GM12891 (cell line): ENCODE data around the gene KCNE1.

Experiments used
- DNase-seq: peaks from one replicate; pipeline ENCODE4 v3.0.0; 2011; ENCODE audit warnings: low spot score; ENCODE audit not compliant: insufficient read length
- FAIRE-seq: peaks from 2 replicates; lab custom pipeline; 2011; peaks lifted over from hg19 to GRCh38; lab: Jason Lieb, UNC
- PAX5 ChIP-seq: IDR thresholded peaks from 2 replicates; pipeline ENCODE4 v1.6.1; 2011; ENCODE audit warnings: low read length, moderate library complexity, mild to moderate bottlenecking; ENCODE audit not compliant: insufficient read depth, severe bottlenecking
- POLR2A ChIP-seq: IDR thresholded peaks from 2 replicates; pipeline ENCODE4 v1.6.1; 2011; ENCODE audit warnings: low read depth, low read length, control low read depth
- POLR2AphosphoS5 ChIP-seq: IDR thresholded peaks from 2 replicates; pipeline ENCODE4 v1.6.1; 2011; ENCODE audit warnings: low read depth, low read length, control low read depth
- POU2F2 ChIP-seq: IDR thresholded peaks from 2 replicates; pipeline ENCODE4 v1.6.1; 2011; ENCODE audit warnings: low read depth, mild to moderate bottlenecking, control low read depth, low read length, moderate library complexity
- SPI1 ChIP-seq: IDR thresholded peaks from 2 replicates; pipeline ENCODE4 v1.6.1; 2011; ENCODE audit warnings: low read depth, low read length, control low read depth
- TAF1 ChIP-seq: IDR thresholded peaks from 2 replicates; pipeline ENCODE4 v1.6.1; 2011; ENCODE audit warnings: low read depth, low read length, control low read depth

KCNE1 gene

GRCh38 chr21:34524646-34525601 is 12.9 kb upstream of the KCNE1 start:
- TF ChIP-seq POLR2A: no peak
- TF ChIP-seq POU2F2: no peak
- TF ChIP-seq PAX5: no peak
- no peak for TF ChIP-seq SPI1
- no peak for TF ChIP-seq TAF1
- TF ChIP-seq POLR2AphosphoS5: no peak
- DNase-seq: no peak
- FAIRE-seq: no peak

DNA sequence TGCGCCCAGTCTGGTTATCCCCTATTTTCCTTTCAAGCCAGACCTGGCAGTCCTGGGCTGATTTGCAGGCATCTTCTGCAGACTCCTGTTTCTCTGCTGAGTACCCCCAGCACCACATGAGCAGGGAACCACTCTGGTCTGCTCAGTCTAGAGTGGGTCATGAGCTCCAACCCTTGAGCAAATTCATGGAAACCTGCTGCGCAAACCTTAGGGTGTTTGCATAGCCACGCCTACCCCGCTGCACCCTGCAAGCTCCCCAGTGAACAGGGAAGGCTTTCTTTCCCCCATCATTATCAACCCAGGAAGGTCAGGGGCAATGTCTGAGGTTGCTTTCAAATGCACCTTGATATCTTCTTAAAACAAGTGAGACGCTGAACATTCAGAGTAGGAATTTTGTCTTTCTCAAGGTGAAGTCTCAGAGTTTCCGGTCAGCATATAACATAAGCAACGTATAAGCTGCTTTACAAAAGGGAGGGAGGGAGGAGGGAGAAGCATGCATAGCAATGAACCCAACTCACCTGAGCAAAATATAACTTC is 11.1 kb upstream of the KCNE1 start:
- TF ChIP-seq PAX5 (no peak), TAF1 (no peak), POLR2A (no peak), SPI1 (no peak), POU2F2 (no peak), POLR2AphosphoS5 (no peak)
- FAIRE-seq (no peak), DNase-seq (no peak)

DNA sequence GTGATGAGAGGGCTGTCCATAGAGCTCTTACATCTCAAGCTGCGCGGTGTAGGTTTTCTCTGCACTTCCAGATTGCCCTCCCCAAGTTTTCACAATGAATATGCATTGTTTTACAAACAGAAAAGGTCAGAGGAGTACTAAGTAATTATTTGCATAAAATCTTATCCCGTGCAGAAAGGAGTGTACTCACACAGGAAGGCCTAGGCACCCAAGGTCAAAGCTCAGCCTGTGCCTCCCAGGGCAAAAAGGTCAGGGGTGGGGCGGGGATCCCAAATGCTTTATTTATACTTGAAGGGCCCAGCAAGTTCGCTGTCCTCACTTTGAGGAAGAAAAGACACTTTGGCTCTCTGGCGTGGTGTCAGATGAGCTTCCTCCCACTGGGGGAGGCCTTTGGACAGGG is 10.3 kb upstream of the KCNE1 start:
- TF ChIP-seq PAX5: no peak
- peak; percentile 64; the same call in 1 of the 2 replicates for TF ChIP-seq POU2F2
- no peak for FAIRE-seq
- no peak for DNase-seq

GRCh38 chr21:34521561-34521960 is 9.6 kb upstream of the KCNE1 start:
- no peak for TF ChIP-seq SPI1
- no peak for DNase-seq
- FAIRE-seq: no peak

DNA sequence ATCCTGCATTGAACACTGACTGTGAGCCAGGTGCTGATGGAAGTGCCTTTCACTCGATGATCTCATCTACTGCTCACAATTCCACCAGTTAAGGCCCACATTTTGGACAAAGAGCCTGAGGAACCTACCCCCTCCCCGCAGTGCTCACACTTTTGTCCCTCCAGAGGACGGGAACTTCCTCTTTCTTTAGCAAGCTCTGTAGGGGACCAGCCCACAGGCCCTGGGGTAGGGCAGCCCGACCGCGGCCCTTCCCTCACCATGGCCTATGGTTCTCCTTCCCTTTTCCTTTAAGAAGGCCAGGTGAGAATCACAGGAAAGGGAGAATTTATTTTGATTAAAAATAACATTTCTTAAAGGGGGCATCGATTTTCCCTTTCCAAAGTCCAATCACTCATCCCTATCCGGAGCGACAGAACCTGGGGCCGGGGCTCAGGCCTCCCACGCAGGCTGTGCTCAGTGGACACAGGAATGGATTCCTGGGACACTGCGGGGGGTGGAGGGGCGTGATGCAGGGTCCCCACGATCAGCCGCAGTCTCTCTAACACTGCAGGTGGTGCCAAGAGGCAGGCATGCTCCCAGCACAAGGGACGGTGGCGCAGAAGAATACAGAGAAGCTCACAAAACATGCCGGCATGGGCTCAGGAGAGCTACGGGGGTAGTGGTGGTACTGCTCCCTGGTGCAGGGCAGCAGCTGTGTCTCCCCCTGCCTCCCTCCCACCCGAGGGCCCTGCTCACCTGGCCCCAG is 8.9 kb upstream of the KCNE1 start:
- TF ChIP-seq TAF1 (no peak), SPI1 (no peak), POLR2A (no peak), POLR2AphosphoS5 (no peak), POU2F2 (no peak), PAX5 (no peak)
- DNase-seq (no peak), FAIRE-seq (no peak)

DNA sequence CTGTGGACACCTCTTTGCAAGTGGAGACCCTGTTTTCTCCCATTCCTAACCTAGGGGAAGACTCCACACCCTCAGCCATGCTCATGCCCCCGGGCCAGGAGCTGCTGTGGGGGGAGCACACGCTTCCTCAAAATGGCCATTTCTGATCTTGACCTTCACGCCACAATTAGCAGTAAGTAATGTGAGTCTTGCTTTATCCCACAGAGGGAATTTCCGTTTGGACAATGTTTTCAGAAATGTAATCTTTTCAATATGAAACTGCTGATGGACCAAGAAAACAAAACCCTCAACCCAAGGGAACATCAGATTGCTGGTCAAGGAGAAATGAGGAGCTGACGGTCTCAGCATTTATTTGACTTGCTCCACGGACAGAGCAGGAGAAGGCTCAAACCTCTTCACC is 8.3 kb upstream of the KCNE1 start:
- DNase-seq: no peak
- FAIRE-seq: no peak
- TF ChIP-seq POLR2AphosphoS5 (no peak), PAX5 (no peak), SPI1 (no peak), POLR2A (no peak), POU2F2 (no peak), TAF1 (no peak)

DNA sequence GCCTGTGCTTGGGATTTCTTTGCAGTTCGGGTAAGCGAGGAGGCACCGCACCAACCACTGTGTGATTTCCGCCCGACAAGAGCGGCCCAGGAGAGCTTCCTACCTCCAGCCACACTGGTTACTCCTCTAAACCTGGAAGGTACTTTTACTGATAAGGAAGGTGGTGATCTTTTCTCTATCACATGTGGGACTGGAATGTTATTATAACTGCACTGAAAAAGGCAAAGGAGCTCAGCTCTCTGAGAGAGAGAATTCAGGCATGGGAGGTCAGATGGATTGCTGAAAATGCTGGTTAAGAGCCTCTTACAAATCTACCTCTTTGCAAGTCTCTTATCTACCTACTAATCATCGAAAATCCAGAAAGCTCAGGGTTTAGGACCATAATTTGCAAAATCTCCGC is 7.7 kb upstream of the KCNE1 start:
- DNase-seq (no peak), FAIRE-seq (no peak)
- no peak for TF ChIP-seq TAF1
- TF ChIP-seq POLR2A: no peak
- no peak for TF ChIP-seq POU2F2
- TF ChIP-seq PAX5: no peak
- no peak for TF ChIP-seq SPI1
- TF ChIP-seq POLR2AphosphoS5: no peak

DNA sequence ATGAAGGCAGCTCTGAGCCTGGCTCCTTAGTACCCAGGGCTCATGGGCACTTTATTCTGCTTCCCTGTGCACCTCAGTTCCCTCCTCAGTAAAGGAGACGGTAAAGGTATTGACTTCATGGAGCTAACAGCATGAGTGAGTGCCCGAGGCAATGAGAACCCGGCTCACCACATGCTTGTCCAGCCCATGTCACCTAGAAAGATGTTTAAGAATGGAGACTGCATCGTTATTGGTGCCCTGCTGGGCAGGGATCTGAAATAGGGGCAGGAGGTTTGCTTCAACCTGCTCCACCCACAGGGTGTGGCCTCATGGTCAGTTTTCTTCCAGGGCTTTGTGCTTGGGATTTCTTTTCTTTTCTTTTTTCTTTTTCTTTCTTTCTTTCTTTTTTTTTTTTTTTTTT is 7.0 kb upstream of the KCNE1 start:
- DNase-seq (no peak), FAIRE-seq (no peak)
- TF ChIP-seq SPI1 (no peak), POU2F2 (no peak), PAX5 (no peak), POLR2A (no peak), TAF1 (no peak), POLR2AphosphoS5 (no peak)

DNA sequence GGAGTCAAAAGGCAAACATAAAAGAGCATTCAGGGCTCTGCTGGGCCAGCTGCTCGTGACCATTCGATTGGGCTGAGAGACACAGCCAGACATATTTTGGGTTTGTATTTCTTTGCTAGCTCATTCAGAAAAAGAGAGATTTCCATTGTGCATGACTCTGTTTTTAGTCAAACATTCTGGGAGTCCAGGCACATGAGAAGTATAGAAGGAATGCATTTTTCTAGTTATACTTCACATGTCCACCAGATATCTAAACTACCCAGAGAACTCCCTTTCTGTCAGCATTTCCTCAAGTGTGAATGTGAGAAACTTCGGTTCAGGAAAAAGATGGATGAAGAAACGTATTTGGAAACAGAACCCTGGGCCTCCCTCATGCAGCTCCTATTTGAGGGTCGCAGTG is 6.3 kb upstream of the KCNE1 start:
- TF ChIP-seq TAF1 (no peak), POLR2AphosphoS5 (no peak), SPI1 (no peak), POLR2A (no peak), PAX5 (no peak)
- FAIRE-seq: no peak
- DNase-seq: no peak
